Testis (tissue), 3 donors: ENCODE data around the gene RAB11A. TPM values are rescaled to one million over a fixed set of nuclear protein-coding genes. Genes with fewer than 3 reads are reported as not detected.

Experiments
- DNase-seq: peaks from one replicate; pipeline ENCODE4 v3.0.0-alpha.2; 2019
- H3K27ac ChIP-seq, 2 donors: fragments of 200-600 bp; sonication (generic); one replicate each; pipeline ENCODE4 v1.5.1; 2019
- H3K27me3 ChIP-seq: fragments of 200-600 bp; sonication (generic); one replicate; pipeline ENCODE4 v1.5.1; 2019
- H3K36me3 ChIP-seq: fragments of 200-600 bp; sonication (generic); one replicate; pipeline ENCODE4 v1.5.1; 2017; ENCODE audit warnings: low read depth; ENCODE audit errors: missing control alignments
- H3K4me1 ChIP-seq: fragments of 200-600 bp; sonication (generic); one replicate; pipeline ENCODE4 v1.5.1; 2019
- H3K4me3 ChIP-seq, 2 donors: fragments of 200-600 bp; sonication (generic); one replicate each; pipeline ENCODE4 v1.5.1; 2017 to 2019
- H3K9me3 ChIP-seq: fragments of 200-600 bp; sonication (generic); one replicate; pipeline ENCODE4 v1.5.1; 2017
- POLR2A ChIP-seq: fragments of 450-650 bp; IDR thresholded peaks from one replicate; pipeline ENCODE4 v1.6.1; 2017; ENCODE audit warnings: antibody characterized with exemption, mild to moderate bottlenecking, moderate library complexity
- WGBS, 2 donors: methylation state at CpG; one replicate each; pipeline ENCODE4 v1.1.5; 2018; 5-methylcytosine and 5-hydroxymethylcytosine counted together
- intact Hi-C: fragments of 100-400 bp; cut with DNase I; formaldehyde crosslinking; loops from one replicate; pipeline ENCODE4 v1.15.1; 2023; ENCODE audit warnings: low total_unique reads
- polyA plus RNA-seq: library from polyadenylated mRNA; stranded (reverse); fragments of 350-450 nt; fragmentation: Illumina TruSeq; extraction: RNeasy Lipid Tissue Mini Kit (QIAGEN cat#74804); gene quantifications from one replicate; pipeline ENCODE4 v1.2.3, GENCODE V29; 2014; ENCODE audit warnings: low read depth, low replicate concordance; ENCODE audit not compliant: insufficient read depth
- total RNA-seq, 2 donors: library from RNA; depleted of rRNA; stranded (reverse); fragments of >200 nt; gene quantifications; one replicate each; pipeline ENCODE4 v1.2.3, GENCODE V29; 2016
- TF ChIP-seq, protein P1 (sequence below), 3 experiments: fragments of 450-650 bp in 2 of 3; fragments of 200-600 bp in 1 of 3; sonication (generic) in 1 of 3; IDR thresholded peaks; one replicate each; pipeline ENCODE4 v1.5.1; 2016 to 2019; ENCODE audit warnings: antibody characterized with exemption in 3 of 3, mild to moderate bottlenecking in 2 of 3, moderate library complexity in 1 of 3

The RAB11A gene
- total and polyA plus RNA-seq, 3 donors from 2014 or later = 221 to 546 (median 307) TPM

DNA sequence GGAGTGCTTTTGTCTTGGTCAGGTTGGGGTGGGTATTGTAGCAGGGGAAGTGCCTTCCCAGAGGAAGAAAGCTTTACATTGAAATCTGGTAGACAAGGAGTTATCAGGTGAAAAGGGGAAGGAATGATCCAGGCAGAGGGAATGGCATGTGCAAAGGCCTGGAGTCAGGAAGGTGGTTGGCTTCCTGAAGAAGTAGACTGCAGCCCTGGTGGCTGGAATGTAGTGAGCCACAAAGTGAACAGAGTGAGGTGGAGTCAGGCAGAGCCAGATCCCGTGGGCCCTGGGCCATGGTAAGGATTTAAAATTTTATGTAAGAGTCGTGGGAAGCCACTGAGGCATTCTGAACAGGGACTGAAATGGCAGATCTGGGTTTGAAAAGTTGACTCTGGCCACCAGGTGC is 58.3 kb downstream of the RAB11A start:
- intact Hi-C loops = no loop called here
- Histone ChIP-seq H3K27ac (no peak overlapping the region), H3K36me3 (no peaks in the 10 kb centered on the region), H3K4me1 (peaks cover 6% of the 10 kb centered on the region), H3K9me3 (no peaks in the 10 kb centered on the region), H3K27me3 (no peaks in the 10 kb centered on the region), H3K4me3 (no peak overlapping the region)
- whole genome bisulfite sequencing, 2 donors = 84 to 86% methylated on average over 2 of the region's 2 CpGs
- DNase-seq = no peak
- no peak for TF ChIP-seq POLR2A
- TF ChIP-seq, protein P1, sequence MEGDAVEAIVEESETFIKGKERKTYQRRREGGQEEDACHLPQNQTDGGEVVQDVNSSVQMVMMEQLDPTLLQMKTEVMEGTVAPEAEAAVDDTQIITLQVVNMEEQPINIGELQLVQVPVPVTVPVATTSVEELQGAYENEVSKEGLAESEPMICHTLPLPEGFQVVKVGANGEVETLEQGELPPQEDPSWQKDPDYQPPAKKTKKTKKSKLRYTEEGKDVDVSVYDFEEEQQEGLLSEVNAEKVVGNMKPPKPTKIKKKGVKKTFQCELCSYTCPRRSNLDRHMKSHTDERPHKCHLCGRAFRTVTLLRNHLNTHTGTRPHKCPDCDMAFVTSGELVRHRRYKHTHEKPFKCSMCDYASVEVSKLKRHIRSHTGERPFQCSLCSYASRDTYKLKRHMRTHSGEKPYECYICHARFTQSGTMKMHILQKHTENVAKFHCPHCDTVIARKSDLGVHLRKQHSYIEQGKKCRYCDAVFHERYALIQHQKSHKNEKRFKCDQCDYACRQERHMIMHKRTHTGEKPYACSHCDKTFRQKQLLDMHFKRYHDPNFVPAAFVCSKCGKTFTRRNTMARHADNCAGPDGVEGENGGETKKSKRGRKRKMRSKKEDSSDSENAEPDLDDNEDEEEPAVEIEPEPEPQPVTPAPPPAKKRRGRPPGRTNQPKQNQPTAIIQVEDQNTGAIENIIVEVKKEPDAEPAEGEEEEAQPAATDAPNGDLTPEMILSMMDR (IDR thresholded peaks at IDR 0.05) = no peak

DNA sequence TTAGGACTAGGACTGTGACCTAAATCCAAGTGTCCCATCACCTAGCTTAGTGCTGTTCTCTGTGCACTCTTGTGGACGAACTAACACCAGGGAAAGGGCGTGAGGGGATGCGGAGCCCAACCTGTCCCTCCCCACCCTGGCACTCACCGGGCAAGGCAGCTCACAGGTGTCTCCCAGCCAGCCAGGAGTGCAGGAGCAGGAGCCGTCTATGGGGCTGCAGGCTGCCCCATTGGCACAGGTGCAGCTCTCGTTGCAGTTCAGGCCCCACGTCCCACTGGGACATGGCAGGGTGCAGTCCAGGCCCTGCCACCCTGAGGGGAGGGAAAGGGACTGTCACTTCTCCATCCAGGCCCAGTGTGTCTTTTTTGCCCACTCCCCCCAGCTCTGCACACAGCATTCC is 60.3 kb downstream of the RAB11A start:
- TF ChIP-seq, protein P1 (IDR thresholded peaks at IDR 0.05) = no peak
- TF ChIP-seq POLR2A = no peak
- intact Hi-C loops = no loop called here
- H3K4me1 ChIP-seq = no peaks in the 10 kb centered on the region
- no peaks in the 10 kb centered on the region for H3K9me3 ChIP-seq
- no peak for DNase-seq
- no peak overlapping the region for H3K4me3 ChIP-seq
- no peaks in the 10 kb centered on the region for H3K27me3 ChIP-seq
- 79 to 100% methylated on average over 3 to 7 of the region's 7 CpGs for WGBS, 2 donors
- no peak overlapping the region for H3K27ac ChIP-seq
- H3K36me3 ChIP-seq = no peaks in the 10 kb centered on the region

DNA sequence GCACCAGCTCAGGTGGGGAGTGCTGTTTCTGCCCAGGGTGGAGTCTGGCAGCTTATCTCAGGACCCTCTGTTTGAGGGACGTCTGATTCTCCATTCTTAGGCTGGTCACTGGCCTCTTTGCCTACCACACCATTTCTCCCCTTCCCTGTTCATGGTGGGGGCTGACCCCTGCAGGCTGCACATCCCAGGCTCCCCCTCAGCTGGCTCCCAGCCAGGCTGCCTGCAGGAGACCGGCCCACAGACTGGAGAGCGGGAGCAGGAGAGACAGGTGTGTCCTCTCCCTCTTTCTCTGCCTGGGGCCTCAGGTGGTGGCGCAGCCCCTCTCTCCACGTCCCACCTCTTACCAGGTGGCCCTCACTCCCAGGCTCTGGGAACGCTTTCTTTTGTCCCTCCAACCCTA is 60.8 kb downstream of the RAB11A start:
- Histone ChIP-seq H3K36me3 (no peaks in the 10 kb centered on the region), H3K4me1 (no peaks in the 10 kb centered on the region), H3K4me3 (no peak overlapping the region), H3K9me3 (no peaks in the 10 kb centered on the region), H3K27ac (no peak overlapping the region), H3K27me3 (no peaks in the 10 kb centered on the region)
- 79 to 85% methylated on average over 6 of the region's 6 CpGs for WGBS, 2 donors
- intact Hi-C loops = no loop called here
- no peak for TF ChIP-seq POLR2A
- TF ChIP-seq, protein P1 (IDR thresholded peaks at IDR 0.05) = no peak
- DNase-seq = no peak

DNA sequence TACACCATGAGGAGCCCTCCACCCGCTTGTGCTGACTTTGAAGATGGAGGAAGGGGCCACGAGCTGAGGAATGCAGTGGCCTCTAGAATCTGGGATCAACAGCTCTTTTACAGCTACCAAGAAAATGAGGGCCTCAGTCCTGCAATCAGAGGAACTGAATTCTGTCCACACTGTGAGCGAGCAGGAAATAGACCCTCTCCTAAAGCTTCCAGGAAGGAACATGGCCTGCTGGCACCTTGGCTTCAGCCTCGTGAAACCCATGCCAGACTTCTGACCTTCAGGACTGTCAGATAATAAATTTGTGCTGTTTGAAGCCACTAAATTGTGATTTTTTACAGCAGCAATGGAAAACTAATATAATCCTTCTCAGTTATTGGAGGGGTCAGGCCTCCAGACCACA is 61.9 kb downstream of the RAB11A start:
- H3K4me1 ChIP-seq = no peaks in the 10 kb centered on the region
- TF ChIP-seq, protein P1 (IDR thresholded peaks at IDR 0.05) = no peak
- TF ChIP-seq POLR2A = no peak
- no peak overlapping the region for H3K4me3 ChIP-seq
- H3K9me3 ChIP-seq = no peaks in the 10 kb centered on the region
- WGBS, 2 donors = 76 to 83% methylated on average over 4 of the region's 4 CpGs
- intact Hi-C loops = no loop called here
- no peaks in the 10 kb centered on the region for H3K36me3 ChIP-seq
- no peak for DNase-seq
- no peaks in the 10 kb centered on the region for H3K27me3 ChIP-seq
- no peak overlapping the region for H3K27ac ChIP-seq

DNA sequence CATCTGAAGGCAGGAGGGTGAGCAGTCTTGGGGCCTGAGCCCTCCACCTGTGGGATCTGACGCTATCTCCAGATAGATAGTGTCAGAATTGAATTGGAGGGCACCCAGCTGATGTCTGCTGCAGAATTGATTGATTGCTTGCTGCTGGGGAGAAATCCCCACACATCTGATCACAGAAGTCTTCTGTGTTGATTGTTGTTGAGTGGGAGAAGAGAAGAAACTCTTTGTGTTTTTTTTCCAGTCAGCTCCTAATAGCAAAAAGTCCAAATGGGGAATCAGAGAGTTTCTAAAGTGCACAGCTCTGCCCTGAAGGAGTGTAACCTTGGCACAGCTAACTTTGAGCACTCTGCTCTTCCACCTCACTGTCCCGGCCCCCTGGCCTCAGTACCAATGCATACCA is 66.1 kb downstream of the RAB11A start:
- Histone ChIP-seq H3K9me3 (no peaks in the 10 kb centered on the region), H3K4me3 (no peak overlapping the region), H3K27ac (no peak overlapping the region), H3K36me3 (no peaks in the 10 kb centered on the region), H3K27me3 (no peaks in the 10 kb centered on the region), H3K4me1 (no peaks in the 10 kb centered on the region)
- TF ChIP-seq POLR2A = no peak
- TF ChIP-seq, protein P1 (IDR thresholded peaks at IDR 0.05) = no peak
- WGBS, 2 donors = 53 to 83% methylated on average over 2 of the region's 2 CpGs
- intact Hi-C loops = no loop called here
- DNase-seq = no peak
